Iris pigment epithelial cell (primary cell): ENCODE measurements around the gene ATOH7.
"Not testable (repeated sequence)": the region's sequence is repeated elsewhere in the genome, so short reads cannot be mapped to it uniquely, and the experiment has no call there.

Experiments used
- DNase-seq: peaks from one replicate; pipeline ENCODE4 v3.0.0-alpha.2; 2011; ENCODE audit warnings: low read depth

ATOH7 gene

DNA sequence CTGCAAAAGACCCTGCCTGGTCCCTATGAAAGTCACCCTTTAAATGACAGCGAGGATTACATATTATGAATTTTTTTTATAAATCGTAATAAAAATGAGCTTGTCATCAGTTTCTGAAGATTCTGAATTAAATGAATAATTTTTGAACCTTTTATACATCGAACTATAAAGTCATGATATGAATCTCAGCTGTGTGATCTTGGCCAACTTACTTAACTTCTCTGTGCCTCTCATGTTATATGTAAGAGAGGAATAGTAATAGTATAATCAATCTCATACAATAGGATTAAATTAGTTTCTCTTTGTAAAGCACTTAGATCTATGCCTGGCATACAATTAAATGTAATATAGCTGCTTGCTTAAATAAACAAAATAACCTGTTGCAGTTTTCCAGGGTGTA, 5.3 kb upstream of the ATOH7 start:
- DNase-seq: no peak

DNA sequence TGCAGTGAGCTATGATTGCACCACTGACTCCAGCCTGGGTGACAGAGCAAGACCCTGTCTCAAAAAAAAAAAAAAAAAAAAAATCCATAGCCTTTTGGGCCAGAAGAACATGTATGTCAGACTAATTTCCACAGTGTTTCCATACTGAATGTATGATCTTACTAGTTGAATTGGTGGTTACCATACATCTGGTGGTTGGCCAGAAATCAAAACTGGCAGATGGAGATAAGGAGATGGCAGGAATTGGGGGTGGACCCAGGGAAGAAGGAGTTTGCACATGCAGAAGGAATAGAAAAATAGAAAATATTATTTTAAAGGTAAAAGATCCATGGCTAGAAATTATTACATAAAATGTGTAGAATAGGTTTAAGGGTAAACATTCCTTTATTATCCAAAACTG, 3.7 kb upstream of the ATOH7 start:
- DNase-seq: no peak

DNA sequence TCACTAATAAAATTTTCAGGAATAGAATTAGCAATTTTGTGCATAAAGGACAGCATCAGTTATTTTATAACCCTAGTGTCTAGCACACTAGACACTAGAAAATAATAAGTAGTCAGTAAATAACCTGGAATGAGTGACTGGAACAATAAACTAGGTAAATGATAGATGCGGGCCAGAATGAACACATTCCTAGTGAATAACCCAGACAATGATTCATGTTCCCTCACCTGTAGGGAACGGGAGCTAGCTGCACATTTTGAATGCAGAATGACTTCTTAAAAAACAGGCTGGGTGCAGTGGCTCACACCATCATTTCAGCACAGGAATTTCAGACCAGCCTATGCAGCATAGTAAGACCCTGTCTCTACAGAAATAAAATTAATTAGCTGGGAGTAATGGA, 3.2 kb upstream of the ATOH7 start:
- DNase-seq: no peak

DNA sequence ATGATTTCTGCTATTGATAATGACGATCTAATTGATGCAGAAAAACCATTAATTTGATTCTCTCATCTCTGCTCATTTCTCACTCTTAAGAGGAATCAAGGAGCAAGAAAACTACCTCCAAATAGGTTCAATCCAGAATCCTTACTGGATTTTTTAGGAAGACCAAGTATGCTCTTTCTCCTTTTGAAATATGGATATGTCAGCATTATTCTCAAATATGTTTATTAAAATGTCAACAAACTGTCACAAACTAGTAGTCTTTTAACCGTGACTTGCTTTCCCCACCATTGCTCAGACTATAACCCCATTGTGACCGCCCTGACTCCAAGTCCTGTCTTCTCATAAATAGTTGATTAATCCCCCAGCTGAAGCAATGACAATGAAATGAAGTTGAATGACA, 1.1 kb upstream of the ATOH7 start:
- no peak for DNase-seq

DNA sequence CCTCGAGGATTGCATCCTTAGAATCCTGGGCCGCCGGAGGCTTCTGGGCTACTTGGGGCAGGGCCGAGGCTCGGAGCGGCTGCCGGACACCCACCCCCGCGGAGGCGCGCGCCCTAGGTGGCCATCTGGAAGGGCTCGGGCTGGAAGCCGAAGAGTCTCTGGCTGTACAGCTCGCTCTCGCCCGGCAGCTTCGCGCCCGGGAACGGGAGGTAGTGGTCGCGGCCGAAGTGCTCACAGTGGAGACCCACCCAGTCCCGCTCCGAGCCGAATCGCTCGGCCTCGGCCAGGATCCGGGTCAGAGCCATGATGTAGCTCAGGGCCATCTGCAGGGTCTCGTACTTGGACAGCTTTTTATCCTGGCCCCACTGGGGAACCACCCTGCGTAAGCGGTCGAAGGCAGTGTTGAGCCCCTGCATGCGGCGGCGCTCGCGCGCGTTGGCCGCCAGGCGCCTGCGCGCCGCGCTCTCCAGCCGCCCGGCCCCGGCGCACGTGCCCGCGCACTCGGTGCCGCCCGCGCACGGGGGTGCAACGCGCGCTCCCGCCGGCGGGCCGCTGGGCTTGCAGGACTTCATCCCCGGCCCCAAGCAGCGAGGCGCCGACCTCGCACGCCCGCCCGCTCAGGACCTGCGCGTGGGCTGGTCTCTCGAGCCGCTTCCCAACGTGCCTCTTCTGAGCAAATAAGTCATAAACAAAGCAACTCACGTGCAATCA, 652 bp downstream of the ATOH7 start:
- peak; percentile 71 for DNase-seq

DNA sequence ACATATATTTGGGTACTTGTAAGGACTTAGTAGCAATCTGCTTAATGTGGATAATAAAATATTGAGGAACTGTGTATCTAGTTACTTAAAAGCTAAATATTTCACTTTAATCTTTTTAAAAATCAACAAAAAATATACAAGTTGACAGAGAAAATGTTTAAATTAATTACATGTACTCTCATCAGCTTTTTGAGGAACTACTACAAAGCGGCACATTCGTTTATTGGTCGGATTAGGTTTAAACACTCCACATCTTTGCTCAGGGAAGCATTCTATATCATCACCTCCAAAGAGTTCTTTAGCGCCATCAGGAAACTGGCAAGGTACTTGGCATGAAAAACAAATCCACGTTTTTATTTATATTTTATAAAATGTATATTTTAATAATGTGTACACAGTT, 1.6 kb downstream of the ATOH7 start:
- DNase-seq: no peak

DNA sequence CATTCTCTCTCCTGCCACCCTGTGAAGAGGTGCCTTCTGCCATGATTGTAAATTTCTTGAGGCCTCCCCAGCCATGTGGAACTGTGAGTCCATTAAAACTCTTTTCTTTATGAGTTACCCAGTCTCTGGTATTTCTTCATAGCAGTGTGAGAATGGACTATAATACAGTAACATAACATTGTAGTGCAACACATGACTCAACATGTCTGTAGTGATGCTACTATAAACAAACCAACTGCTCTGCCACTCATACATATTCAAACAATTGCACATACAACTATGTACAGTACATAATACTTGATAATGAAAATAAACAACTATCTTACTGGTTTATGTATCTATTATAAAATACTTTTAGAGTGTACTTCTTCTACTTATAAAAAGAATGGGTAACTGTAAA, 7.1 kb downstream of the ATOH7 start:
- DNase-seq: peak; percentile 78

DNA sequence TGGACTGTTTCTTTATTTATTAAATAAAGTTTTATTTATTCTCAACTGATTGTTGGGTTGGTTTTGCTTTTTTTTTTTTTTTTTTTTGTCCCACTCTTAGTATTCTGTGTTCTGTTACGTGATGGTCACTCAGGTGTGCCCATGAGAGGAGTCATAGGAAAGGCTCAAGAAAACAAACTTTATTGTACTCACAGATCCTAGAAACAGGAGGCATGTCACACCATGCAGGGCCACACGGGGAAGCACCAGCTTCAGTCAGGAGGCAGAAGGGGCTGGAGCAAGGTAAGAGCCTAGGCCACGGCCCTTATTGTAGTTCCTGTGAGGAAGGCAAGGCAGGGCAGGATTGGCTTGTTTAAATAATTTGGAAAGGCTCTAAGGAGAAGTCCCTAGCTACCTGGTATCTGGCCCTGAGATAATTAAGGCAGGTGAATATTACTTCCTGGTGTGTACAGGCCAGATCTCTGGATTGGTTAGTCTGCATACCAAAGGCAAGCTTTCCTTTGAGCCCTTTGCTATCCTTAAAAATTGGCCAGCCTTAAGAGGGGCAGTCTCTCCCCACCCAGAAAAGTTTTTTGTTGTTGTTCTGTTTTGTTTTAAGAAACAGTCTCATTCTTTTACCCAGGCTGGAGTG, 8.3 kb downstream of the ATOH7 start:
- peak; percentile 9 for DNase-seq

DNA sequence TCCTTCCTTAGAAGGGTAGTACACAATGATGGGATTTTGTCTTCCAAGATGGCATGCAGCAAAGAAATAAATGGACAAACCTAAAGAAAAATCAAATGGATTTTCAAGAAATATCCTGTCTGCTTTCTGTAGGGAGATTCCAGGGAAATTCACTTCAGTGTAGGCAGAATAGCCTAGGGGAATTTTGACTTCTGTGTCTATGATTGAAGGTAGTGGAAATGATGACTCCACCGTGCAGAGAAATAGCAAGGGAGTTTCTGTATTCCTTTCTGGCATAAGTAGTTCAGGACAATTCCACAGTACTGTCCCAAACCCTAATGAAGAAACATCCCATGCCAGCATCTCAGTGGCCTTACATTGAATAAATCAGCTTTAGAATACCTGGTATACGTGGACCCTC, 9.5 kb downstream of the ATOH7 start:
- no peak for DNase-seq

DNA sequence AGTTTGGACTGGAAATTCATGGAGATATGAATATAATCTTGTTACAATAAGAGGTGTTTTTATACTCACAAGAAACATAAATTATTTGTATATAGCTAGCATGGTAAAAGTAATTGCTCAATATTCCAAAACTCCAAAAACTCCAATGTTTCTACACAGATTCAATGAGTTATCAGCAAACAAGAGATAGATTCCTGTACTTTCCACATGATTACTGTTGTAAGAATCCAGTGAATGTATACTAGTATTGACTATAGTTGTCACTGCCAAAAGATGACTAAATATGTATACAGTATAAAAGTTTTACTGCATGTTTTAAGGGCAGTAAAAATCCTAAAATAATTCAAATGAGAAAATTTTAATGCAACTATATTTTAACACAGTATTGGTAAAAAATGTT, 10.7 kb downstream of the ATOH7 start:
- peak; percentile 59 for DNase-seq

DNA sequence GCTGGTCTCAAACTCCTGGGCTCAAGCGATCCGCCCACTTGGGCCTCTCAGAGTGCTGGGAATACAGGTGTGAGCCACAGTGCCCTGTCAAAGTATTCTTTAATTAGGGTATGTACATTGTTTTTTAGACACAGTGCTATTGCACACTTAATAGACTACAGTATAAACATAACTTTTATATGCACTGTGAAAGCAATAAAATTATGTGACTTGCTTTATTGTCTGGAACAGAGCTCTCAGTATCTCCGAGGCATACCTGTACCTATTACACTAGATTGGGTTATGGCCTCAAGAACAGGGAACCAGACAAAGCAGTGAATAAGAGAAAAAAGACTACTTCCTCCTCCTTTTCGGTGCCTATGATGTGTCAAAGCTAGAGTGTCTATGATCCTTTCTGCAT, 13.1 kb downstream of the ATOH7 start:
- DNase-seq: no peak

DNA sequence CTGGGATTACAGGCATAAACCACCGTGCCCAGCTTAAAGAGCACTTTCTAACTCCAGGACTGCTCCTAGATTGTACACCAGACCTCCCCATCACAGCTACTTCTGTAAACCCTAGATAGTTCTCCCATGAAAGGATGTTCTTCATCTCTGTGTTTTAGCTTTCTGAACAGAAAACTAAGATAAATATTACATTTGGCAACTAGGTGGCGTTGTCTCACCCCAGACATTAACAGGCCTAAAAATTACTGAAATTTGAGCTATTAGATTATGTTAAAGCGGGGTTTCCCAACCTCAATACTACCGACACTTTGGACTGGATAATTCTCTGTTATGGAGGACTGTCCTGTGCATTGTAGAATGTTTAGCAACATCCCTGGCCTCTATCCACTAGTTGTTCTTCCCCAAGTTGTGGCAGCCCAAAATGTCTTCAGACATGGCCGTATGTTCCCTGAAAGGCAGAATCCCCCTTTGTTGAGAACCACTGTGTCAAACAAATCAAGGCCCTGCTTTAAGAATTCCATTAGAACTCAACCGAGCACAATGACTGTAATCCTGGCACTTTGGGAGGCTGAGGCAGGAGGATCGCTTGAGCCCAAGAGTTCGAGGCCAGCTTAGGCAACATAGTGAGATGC, 19.1 kb downstream of the ATOH7 start:
- peak; percentile 69 for DNase-seq

DNA sequence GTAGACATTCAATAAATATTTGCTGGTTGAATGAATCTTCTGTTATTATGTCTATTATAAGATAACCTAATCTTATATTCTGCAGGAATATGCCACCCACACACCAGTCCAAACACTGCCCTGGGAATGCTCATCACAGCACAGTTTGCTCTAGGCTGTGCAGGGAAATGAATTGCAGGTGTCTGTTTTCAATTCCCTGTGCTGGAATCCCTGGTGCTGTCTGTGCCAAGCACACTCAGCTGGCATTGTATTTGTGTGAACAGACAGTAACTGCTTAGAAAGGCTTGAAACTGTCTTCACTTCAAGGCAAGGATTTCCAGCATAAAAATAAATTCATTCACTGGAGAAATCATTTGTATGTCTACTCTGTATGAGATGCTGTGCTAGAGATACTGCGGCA, 20.2 kb downstream of the ATOH7 start:
- no peak for DNase-seq

DNA sequence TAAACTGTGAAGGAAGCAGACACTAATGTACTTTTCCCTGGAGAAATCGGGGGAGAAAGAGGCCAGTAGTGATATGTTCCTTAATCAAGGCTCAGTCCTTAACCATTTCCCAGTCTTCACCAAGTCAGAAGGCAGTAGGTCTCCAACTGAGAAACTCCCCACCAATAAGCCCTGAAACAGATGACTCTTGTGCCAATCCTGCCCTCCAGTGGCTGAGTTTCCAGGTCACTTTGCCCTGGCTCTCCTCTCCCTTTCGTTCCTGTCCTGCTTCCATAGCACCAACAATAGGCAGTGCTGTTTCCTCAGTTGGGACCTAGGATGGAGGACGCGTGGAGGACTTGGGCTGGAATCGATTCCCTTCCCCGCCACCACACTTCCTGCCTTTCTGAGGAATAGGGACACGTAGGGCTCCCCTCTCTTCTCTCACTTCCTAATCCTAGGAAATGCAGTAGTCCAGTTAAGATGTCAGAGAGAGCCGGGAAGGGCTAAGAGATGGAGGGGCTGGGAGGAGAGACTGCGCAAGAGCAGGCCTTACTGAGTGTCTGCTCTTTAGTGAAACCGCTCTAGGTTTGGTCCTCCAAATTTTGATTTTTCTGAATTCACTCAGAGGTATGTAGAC, 23.4 kb downstream of the ATOH7 start:
- peak; percentile 60 for DNase-seq

DNA sequence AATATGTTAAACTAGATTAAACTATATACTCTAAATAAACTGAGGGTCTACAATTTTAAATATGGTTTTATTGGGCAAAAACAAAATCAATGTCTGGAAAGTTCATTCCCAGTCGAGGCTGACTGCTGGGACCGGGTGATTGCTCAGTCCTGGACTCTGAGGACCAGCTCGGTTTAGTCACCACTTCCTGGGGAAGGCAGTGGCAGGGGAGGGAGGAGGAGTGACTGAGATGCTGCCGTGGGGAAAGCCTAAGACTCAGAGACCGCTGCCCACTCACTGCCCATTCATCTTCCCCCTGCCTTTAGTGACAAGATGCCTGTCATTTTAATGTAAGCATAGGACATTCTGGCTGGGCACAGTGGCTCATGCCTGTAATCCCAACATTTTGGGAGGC, 29.0 kb downstream of the ATOH7 start:
- DNase-seq: peak; percentile 76

DNA sequence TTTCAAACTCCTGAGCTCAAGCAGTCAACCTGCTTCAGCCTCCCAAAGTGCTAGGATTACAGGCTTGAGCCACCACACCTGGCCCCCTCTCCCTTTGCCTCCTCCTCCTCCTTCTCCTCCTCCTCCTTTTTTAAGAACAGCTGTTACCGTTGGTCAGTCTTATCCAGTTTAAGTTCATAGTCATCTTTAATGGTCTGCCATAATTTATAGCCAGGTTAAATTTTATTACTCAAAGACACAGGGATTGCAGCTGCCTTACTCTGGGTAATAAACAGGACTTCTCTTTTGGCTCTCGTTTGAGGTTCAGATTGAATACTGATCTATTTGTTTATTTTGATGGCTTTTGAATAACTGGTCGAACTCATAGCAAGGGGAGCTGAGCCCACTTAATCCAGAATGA, 35.2 kb downstream of the ATOH7 start:
- no peak for DNase-seq

DNA sequence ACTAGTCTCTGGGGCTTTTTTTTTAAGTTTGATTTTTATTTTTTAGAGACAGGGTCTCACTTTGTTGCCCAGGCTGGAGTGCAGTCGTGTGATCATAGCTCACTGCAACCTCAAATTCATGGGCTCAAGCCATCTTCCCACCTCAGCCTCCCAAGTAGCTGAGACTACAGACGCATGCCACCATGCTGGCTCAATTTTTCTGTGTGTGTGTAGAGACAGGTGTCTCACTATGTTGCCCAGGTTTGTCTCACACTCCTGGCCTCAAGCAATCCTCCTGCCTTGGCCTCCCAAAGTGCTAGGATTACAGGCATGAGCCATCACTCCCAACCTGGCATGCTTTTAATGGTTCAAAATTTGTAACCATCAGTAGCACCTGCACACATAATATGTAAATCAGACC, 36.1 kb downstream of the ATOH7 start:
- DNase-seq: not testable (repeated sequence)

DNA sequence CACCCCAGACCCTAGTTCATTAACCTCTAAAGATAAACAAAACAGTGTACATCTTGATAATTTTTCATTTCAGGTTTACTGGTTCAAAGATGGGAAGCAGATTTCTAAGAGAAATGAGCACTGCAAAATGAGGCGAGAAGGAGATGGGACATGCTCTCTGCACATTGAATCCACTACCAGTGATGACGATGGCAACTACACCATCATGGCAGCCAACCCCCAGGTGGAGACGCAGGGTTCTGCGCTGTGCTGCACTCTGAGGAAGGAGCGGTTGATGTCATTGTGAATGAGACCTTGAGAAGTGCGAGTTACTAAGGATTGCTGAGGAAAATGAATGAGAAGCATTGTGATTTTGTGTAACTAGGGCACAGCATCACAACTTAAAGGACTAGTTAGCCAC, 37.6 kb downstream of the ATOH7 start:
- no peak for DNase-seq

DNA sequence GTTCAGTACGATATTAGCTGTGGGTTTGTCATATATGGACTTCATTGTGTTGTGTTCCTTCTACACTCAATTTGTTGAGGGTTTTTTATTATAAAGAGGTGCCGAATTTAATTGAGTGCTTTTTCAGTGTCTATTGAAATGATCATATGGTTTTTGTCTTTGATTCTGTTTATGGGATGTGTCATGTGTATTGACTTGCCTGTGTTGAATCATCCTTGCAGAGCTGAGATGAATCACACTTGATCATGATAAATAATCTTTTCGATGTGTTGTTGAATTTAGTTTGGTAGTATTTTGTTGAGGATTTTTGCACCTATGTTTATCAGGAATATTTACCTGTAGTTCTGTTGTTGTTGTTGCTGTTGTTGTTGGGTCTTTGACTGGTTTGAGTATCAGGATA, 39.8 kb downstream of the ATOH7 start:
- DNase-seq: peak; percentile 54

DNA sequence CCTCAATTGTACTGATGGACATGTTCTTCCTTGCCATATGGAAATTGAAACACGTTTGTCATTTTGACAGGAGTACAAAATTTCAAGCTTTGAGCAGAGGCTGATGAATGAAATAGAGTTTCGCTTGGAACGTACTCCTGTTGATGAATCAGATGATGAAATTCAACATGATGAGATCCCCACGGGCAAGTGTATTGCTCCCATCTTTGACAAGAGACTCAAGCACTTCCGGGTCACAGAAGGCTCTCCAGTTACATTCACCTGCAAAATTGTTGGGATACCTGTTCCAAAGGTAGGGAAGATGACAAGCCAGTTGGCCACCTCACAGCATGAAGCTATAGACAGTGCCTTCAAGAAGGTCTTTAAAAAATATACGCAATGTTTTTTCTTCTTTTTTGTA, 43.1 kb downstream of the ATOH7 start:
- no peak for DNase-seq

DNA sequence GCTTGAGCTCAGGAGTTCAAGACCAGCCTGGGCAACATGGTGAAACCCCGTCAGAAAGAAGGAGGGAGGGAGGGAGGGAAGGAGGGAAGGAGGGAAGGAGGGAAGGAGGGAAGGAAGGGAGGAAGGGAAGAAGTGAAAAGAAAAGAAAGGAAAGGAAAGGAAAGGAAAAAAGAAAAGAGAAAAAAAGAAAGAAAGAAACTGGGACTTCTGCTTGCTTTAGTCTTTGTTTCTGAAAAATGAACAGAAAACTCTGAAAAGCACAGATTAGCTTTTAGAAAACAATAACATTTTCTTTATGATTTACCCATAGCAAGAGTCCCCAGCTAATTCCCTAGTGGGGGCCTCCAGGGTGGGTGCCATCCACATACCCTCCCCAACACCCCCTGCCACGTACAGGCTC, 46.8 kb downstream of the ATOH7 start:
- DNase-seq: no peak

DNA sequence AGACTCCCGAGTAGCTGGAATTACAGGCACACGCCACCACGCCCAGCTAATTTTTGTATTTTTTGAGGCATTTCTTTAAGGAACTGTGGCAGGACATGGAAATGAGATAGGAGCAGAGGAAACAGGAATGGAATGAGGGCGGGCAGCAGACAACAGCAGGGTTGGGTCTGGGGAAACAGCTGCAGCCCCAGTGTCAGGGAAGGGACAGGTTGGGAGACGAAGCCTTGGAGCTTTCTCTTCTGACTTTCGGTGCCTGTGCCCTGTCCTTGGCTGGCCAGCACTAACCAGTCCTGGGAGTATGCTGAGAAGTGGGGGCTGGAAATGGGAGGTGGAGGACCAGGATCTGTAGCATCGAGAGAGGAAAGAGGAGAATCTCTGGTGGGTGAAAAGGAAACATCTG, 47.4 kb downstream of the ATOH7 start:
- no peak for DNase-seq
